Prostate gland (tissue), 2 donors: ENCODE measurements around the gene ETS2. TPM values are rescaled to one million over a fixed set of nuclear protein-coding genes. Genes with fewer than 3 reads are reported as not detected.

Source experiments
- DNase-seq: peaks from one replicate; pipeline ENCODE4 v3.0.0-alpha.2; 2019; ENCODE audit warnings: low spot score
- H3K27ac ChIP-seq, 2 donors: fragments of 200-600 bp; sonication (generic); 2 replicates each; pipeline ENCODE4 v1.5.1; 2017 to 2019
- H3K27me3 ChIP-seq: fragments of 200-600 bp; sonication (generic); replicated peaks from 2 replicates; pipeline ENCODE4 v1.5.1; 2019; ENCODE audit not compliant: insufficient read depth
- H3K36me3 ChIP-seq, 2 donors: fragments of 200-600 bp; sonication (generic); 1 replicate in 1 of 2; 2 replicates in 1 of 2; pipeline versions ENCODE4 v1.5.1 to v1.8.1; 2017 to 2019
- H3K4me1 ChIP-seq: fragments of 200-600 bp; sonication (generic); replicated peaks from 2 replicates; pipeline ENCODE4 v1.5.1; 2019
- H3K4me3 ChIP-seq, 2 donors: fragments of 200-600 bp; sonication (generic); 2 replicates each; pipeline ENCODE4 v1.5.1; 2017 to 2019
- H3K9me3 ChIP-seq: fragments of 200-600 bp; sonication (generic); 2 replicates; pipeline ENCODE4 v1.5.1; 2017
- POLR2A ChIP-seq: fragments of 450-650 bp; IDR thresholded peaks from one replicate; pipeline ENCODE4 v1.6.1; 2016; ENCODE audit warnings: antibody characterized with exemption, mild to moderate bottlenecking
- POLR2AphosphoS5 ChIP-seq: sonication (generic); formaldehyde crosslinking; IDR thresholded peaks from one replicate; pipeline ENCODE4 v1.6.1; 2017; ENCODE audit warnings: antibody characterized with exemption
- WGBS: methylation state at CpG from one replicate; pipeline ENCODE4 v1.1.5; 2018; 5-methylcytosine and 5-hydroxymethylcytosine counted together
- intact Hi-C: fragments of 100-400 bp; cut with DNase I; formaldehyde crosslinking; loops from one replicate; pipeline ENCODE4 v1.14.2; 2022
- total RNA-seq, 2 donors: library from RNA; depleted of rRNA; stranded (reverse); fragments of >200 nt; gene quantifications; one replicate each; pipeline ENCODE4 v1.1.0, GENCODE V29; 2016
- TF ChIP-seq, protein P1 (sequence below), 4 experiments: fragments of 200-600 bp in 2 of 4; fragments of 450-650 bp in 2 of 4; sonication (generic) in 2 of 4; IDR thresholded peaks; 1 replicate in 3 of 4; 2 replicates in 1 of 4; pipeline ENCODE4 v1.5.1; 2016 to 2019; ENCODE audit warnings: antibody characterized with exemption in 4 of 4, mild to moderate bottlenecking in 2 of 4, moderate library complexity in 2 of 4

Gene ETS2
- total RNA-seq, 2 donors from 2014 or later, result 53.3 to 80.2 TPM

DNA sequence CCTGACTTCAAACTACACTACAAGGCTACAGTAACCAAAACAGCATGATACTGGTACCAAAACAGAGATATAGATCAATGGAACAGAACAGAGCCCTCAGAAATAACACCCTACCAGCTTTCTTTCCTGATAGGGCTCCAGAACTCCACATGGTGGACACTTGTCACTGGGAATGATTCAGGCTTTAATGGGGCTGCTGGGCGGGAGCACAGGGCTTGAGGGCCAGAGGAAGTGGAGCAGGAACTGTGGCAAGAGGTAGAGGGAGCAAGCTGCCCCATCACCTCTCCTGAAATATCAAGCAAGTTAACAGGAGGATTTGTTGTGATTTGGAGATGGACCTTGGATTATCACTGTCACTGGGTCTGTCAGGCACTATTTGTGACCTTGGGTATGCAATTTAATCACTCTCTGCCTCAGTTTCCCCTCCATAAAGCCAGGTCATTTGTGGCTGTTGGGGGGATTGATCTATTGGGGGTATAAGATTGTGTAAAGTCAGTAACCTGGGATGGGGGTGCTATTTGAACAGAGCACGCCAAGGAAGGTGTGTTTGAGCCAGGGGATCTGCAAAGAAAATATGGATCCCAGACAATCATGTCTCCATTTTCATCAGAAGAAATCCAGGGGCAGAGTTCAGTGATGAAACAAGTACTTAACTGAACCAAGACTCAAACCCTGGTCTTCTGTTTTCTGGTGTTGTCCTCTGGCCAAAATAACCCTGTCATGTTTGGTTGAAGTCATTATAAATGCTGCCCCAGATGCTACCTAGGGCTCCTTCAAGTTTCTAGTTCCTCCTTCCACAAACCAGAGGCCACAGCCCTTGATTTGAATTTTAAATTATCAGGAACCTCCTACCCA lies 25.2 kb downstream of the ETS2 start:
- H3K4me1 ChIP-seq, result no peaks in the 10 kb centered on the region
- no peaks in the 10 kb centered on the region for H3K27me3 ChIP-seq
- DNase-seq, result no peak
- peak overlapping the region; percentile 1 to 16 for H3K27ac ChIP-seq
- no peaks in the 10 kb centered on the region for H3K36me3 ChIP-seq
- WGBS, result 91% methylated on average over 2 of the region's 2 CpGs
- H3K4me3 ChIP-seq, result no peak overlapping the region
- H3K9me3 ChIP-seq, result no peaks in the 10 kb centered on the region
- intact Hi-C loops, result no loop called here
- TF ChIP-seq, protein P1, sequence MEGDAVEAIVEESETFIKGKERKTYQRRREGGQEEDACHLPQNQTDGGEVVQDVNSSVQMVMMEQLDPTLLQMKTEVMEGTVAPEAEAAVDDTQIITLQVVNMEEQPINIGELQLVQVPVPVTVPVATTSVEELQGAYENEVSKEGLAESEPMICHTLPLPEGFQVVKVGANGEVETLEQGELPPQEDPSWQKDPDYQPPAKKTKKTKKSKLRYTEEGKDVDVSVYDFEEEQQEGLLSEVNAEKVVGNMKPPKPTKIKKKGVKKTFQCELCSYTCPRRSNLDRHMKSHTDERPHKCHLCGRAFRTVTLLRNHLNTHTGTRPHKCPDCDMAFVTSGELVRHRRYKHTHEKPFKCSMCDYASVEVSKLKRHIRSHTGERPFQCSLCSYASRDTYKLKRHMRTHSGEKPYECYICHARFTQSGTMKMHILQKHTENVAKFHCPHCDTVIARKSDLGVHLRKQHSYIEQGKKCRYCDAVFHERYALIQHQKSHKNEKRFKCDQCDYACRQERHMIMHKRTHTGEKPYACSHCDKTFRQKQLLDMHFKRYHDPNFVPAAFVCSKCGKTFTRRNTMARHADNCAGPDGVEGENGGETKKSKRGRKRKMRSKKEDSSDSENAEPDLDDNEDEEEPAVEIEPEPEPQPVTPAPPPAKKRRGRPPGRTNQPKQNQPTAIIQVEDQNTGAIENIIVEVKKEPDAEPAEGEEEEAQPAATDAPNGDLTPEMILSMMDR (IDR thresholded peaks at IDR 0.05), result no peak
- TF ChIP-seq POLR2AphosphoS5 (no peak), POLR2A (no peak)

DNA sequence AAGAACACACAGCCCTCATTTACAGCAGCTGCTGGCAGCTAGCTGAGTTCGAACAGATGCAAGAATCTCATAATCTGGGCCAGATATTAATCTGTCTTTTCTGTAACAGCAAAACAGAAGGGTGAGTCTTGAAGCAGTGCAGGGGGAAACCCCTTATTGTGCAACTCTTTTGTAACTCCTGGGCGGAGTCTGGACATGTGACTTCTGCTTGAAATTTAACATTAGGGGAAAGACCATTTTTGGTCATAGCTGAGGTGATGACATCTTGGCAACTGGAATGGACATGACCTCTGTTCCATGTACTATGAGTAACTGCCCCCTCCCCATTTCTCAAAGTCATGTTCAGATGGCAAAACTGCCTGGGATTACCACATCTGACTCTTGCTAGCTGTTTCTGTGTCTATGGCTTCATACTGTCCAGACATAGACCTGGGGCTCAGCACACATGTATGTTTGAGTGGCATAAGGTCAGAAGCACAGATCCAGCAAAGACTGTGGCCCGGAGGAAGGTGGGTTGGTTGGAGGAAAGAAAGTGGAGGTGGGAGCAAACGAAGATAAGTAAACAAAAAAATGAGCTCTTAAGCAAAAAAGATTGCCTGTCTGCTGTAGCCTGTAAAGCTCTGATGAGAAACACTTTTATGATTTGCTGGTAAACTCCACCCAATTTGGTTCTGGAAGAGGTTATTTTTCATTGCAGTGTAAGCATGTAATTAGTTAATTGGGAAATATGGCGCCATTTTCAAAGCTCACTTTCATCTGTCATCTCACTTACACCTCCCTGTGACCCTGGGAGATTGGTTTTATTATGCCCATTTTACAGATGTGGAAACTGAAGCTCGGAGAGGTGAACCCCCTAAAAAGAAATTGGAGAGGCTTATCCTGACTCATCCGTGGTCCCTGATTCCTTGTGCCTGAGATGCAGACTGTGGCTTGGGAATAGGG lies 26.1 kb downstream of the ETS2 start:
- Histone ChIP-seq H3K27me3 (no peaks in the 10 kb centered on the region), H3K9me3 (no peaks in the 10 kb centered on the region), H3K27ac (peak overlapping the region; percentile 1 to 16), H3K36me3 (no peaks in the 10 kb centered on the region), H3K4me1 (no peaks in the 10 kb centered on the region), H3K4me3 (no peak overlapping the region)
- DNase-seq, result peak; percentile 85
- peak; percentile 96 for TF ChIP-seq POLR2AphosphoS5
- TF ChIP-seq, protein P1 (IDR thresholded peaks at IDR 0.05), result no peak
- no peak for TF ChIP-seq POLR2A
- 55% methylated on average over 7 of the region's 7 CpGs for WGBS
- intact Hi-C loops, result no loop called here

DNA sequence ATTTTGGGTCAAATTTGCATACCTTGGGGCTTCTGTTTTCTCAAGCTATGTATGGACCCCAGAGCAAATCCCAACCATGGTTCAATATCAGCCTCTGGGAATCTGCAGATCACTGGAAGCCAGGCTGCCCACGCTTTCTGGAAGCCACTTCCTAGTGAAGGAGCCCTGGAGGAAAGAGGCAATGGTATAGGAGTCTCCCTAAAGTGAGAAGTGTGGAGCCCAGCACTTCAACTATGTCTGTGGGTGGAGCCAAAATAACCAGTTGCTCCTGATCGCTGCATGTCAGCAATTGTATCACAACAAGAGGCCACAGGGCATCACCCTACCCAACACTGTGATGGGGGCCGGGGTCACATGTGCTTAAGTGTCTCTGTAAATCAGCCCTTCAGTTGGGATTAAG lies 26.9 kb downstream of the ETS2 start:
- 86% methylated on average over 3 of the region's 3 CpGs for WGBS

DNA sequence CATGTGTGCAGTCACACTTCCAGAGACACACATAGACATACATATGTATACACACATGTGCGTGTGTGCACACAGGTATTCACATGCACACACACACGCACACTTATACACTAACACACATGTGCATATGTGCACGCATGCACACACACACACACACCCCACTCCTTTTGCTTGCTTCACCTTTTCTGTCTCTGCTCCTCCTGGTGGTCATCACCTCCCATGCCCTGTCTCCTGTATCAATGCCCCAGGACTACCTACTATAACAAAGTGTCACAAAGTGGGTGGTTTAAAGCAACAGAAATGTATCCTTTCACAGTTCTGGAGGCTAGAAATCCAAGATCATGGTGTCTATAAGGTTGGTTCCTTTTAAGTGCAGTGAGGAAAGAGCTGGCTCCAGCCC lies 27.4 kb downstream of the ETS2 start:
- 96% methylated on average over 3 of the region's 3 CpGs for WGBS
- H3K27ac ChIP-seq, result no peak overlapping the region
- TF ChIP-seq, protein P1 (IDR thresholded peaks at IDR 0.05), result no peak
- TF ChIP-seq POLR2AphosphoS5 (no peak), POLR2A (no peak)
- H3K4me1 ChIP-seq, result no peaks in the 10 kb centered on the region
- intact Hi-C loops, result no loop called here
- no peaks in the 10 kb centered on the region for H3K27me3 ChIP-seq
- no peaks in the 10 kb centered on the region for H3K9me3 ChIP-seq
- H3K4me3 ChIP-seq, result no peak overlapping the region
- H3K36me3 ChIP-seq, result no peaks in the 10 kb centered on the region
- no peak for DNase-seq

More for the DNA sequence above, 26.9 kb downstream of the ETS2 start:
- Histone ChIP-seq H3K36me3 (no peaks in the 10 kb centered on the region), H3K9me3 (no peaks in the 10 kb centered on the region), H3K27me3 (no peaks in the 10 kb centered on the region), H3K4me3 (no peak overlapping the region), H3K4me1 (no peaks in the 10 kb centered on the region), H3K27ac (no peak overlapping the region)
- intact Hi-C loops, result no loop called here
- TF ChIP-seq POLR2A (no peak), POLR2AphosphoS5 (no peak)
- TF ChIP-seq, protein P1 (IDR thresholded peaks at IDR 0.05), result no peak
- no peak for DNase-seq
